HEK293 (cell line): Measurements from ENCODE around the gene FAM228B.

Experiments used
- CTCF ChIA-PET: fragments of 350-600 bp; formaldehyde crosslinking; extraction: SDS; loops from one replicate; lab custom pipeline; 2021; ENCODE audit warnings: antibody characterized with exemption; lab: Yijun Ruan, JAX
- POLR2A ChIA-PET: fragments of 300-600 bp; formaldehyde crosslinking; extraction: SDS; loops from one replicate; lab custom pipeline; 2020; ENCODE audit warnings: antibody characterized with exemption, inconsistent platforms; lab: Yijun Ruan, JAX
- H3K27ac ChIP-seq: fragments of 200-500 bp; sonication (Bioruptor generic); 2 replicates; pipeline ENCODE4 v1.5.1; 2014; ENCODE audit warnings: low read depth, low read length, control low read depth, inconsistent platforms; ENCODE audit errors: extremely low read depth
- H3K36me3 ChIP-seq, 2 experiments: fragments of 200-500 bp in 1 of 2; sonication (Bioruptor generic) in 1 of 2; 1 replicate in 1 of 2; 2 replicates in 1 of 2; pipeline ENCODE4 v1.5.1; 2014 to 2017; ENCODE audit warnings: inconsistent platforms in 2 of 2, low read length in 2 of 2; ENCODE audit not compliant: control insufficient read depth in 2 of 2, insufficient read depth in 1 of 2
- H3K4me1 ChIP-seq: fragments of 200-500 bp; sonication (Bioruptor generic); 2 replicates; pipeline ENCODE4 v1.5.1; 2014; ENCODE audit warnings: mild to moderate bottlenecking, low read length, inconsistent platforms; ENCODE audit not compliant: control insufficient read depth, insufficient read depth
- H3K4me3 ChIP-seq: 2 replicates; pipeline ENCODE4 v1.5.1; 2011; ENCODE audit warnings: low read depth, mild to moderate bottlenecking, control low read depth, low read length, moderate library complexity
- H3K9me3 ChIP-seq: fragments of 200-500 bp; sonication (Bioruptor generic); 2 replicates; pipeline ENCODE4 v1.5.1; 2014; ENCODE audit warnings: low read depth, low read length, inconsistent platforms; ENCODE audit not compliant: control insufficient read depth, insufficient read depth
- GLI4 ChIP-seq: fragments of 450-650 bp; formaldehyde crosslinking; IDR thresholded peaks from 2 replicates; pipeline ENCODE4 v1.5.1; 2016; ENCODE audit warnings: missing biosample characterization, missing genetic modification characterization
- HOXC10 ChIP-seq: sonication (generic); formaldehyde crosslinking; IDR thresholded peaks from 2 replicates; pipeline ENCODE4 v1.8.1; 2023; ENCODE audit warnings: mild to moderate bottlenecking, missing genetic modification reagents
- MEIS1 ChIP-seq: sonication (generic); formaldehyde crosslinking; IDR thresholded peaks from 2 replicates; pipeline ENCODE4 v1.8.1; 2022; ENCODE audit warnings: missing genetic modification reagents, mild to moderate bottlenecking, borderline replicate concordance
- MYNN ChIP-seq: fragments of 450-650 bp; formaldehyde crosslinking; IDR thresholded peaks from 2 replicates; pipeline ENCODE4 v1.5.1; 2016; ENCODE audit warnings: missing biosample characterization, missing genetic modification characterization, borderline replicate concordance
- OVOL3 ChIP-seq: fragments of 450-650 bp; formaldehyde crosslinking; IDR thresholded peaks from 2 replicates; pipeline ENCODE4 v1.5.1; 2016; ENCODE audit warnings: missing biosample characterization, missing genetic modification characterization
- RBAK ChIP-seq: fragments of 450-650 bp; formaldehyde crosslinking; IDR thresholded peaks from 2 replicates; pipeline ENCODE4 v1.5.1; 2016; ENCODE audit warnings: missing biosample characterization, missing genetic modification characterization
- TCF7L2 ChIP-seq: IDR thresholded peaks from 2 replicates; pipeline ENCODE4 v1.6.1; 2011; ENCODE audit warnings: low read depth, mild to moderate bottlenecking, inconsistent platforms, low read length, moderate library complexity, borderline replicate concordance
- ZBTB17 ChIP-seq: fragments of 450-650 bp; formaldehyde crosslinking; IDR thresholded peaks from 2 replicates; pipeline ENCODE4 v1.5.1; 2016; ENCODE audit warnings: missing biosample characterization, missing genetic modification characterization
- ZBTB20 ChIP-seq: fragments of 450-650 bp; formaldehyde crosslinking; IDR thresholded peaks from 2 replicates; pipeline ENCODE4 v1.5.1; 2016; ENCODE audit warnings: missing biosample characterization, missing genetic modification characterization
- ZBTB44 ChIP-seq: fragments of 450-650 bp; IDR thresholded peaks from 2 replicates; pipeline ENCODE4 v1.5.1; 2018; ENCODE audit warnings: missing biosample characterization, mild to moderate bottlenecking, missing genetic modification characterization
- ZBTB49 ChIP-seq: fragments of 450-650 bp; formaldehyde crosslinking; IDR thresholded peaks from 2 replicates; pipeline ENCODE4 v1.5.1; 2016; ENCODE audit warnings: missing biosample characterization, missing genetic modification characterization, low read depth
- ZEB2 ChIP-seq: fragments of 450-650 bp; formaldehyde crosslinking; IDR thresholded peaks from 2 replicates; pipeline ENCODE4 v1.5.1; 2016; ENCODE audit warnings: missing biosample characterization, missing genetic modification characterization
- ZIC2 ChIP-seq: fragments of 450-650 bp; formaldehyde crosslinking; IDR thresholded peaks from 2 replicates; pipeline ENCODE4 v1.5.1; 2016; ENCODE audit warnings: missing biosample characterization, missing genetic modification characterization
- ZNF10 ChIP-seq: fragments of 450-650 bp; formaldehyde crosslinking; IDR thresholded peaks from 2 replicates; pipeline ENCODE4 v1.5.1; 2017; ENCODE audit warnings: missing biosample characterization, missing genetic modification characterization
- ZNF112 ChIP-seq: fragments of 450-650 bp; formaldehyde crosslinking; IDR thresholded peaks from 2 replicates; pipeline ENCODE4 v1.5.0; 2017; ENCODE audit warnings: missing biosample characterization, missing genetic modification characterization
- ZNF140 ChIP-seq: fragments of 450-650 bp; formaldehyde crosslinking; IDR thresholded peaks from 2 replicates; pipeline ENCODE4 v1.5.1; 2016; ENCODE audit warnings: missing biosample characterization, missing genetic modification characterization
- ZNF223 ChIP-seq: fragments of 450-650 bp; formaldehyde crosslinking; IDR thresholded peaks from 2 replicates; pipeline ENCODE4 v1.5.1; 2016; ENCODE audit warnings: missing biosample characterization, missing genetic modification characterization
- ZNF521 ChIP-seq: fragments of 450-650 bp; formaldehyde crosslinking; IDR thresholded peaks from 2 replicates; pipeline ENCODE4 v1.5.1; 2017; ENCODE audit warnings: missing biosample characterization, mild to moderate bottlenecking, missing genetic modification characterization
- ZNF561 ChIP-seq: fragments of 450-650 bp; IDR thresholded peaks from 2 replicates; pipeline ENCODE4 v1.5.1; 2018; ENCODE audit warnings: missing biosample characterization, missing genetic modification characterization, borderline replicate concordance
- ZNF585B ChIP-seq: fragments of 450-650 bp; formaldehyde crosslinking; IDR thresholded peaks from 2 replicates; pipeline ENCODE4 v1.5.1; 2016; ENCODE audit warnings: missing biosample characterization, missing genetic modification characterization
- ZNF792 ChIP-seq: fragments of 450-650 bp; formaldehyde crosslinking; IDR thresholded peaks from 2 replicates; pipeline ENCODE4 v1.5.1; 2016; ENCODE audit warnings: missing biosample characterization, missing genetic modification characterization
- ZSCAN23 ChIP-seq: fragments of 450-650 bp; formaldehyde crosslinking; IDR thresholded peaks from 2 replicates; pipeline ENCODE4 v1.5.1; 2016; ENCODE audit warnings: missing biosample characterization, missing genetic modification characterization
- TF ChIP-seq, protein P1 (sequence below): fragments of 450-650 bp; formaldehyde crosslinking; IDR thresholded peaks from 2 replicates; pipeline ENCODE4 v1.5.1; 2016; ENCODE audit warnings: missing biosample characterization, missing genetic modification characterization
- TF ChIP-seq, protein P2 (sequence below): fragments of 450-650 bp; formaldehyde crosslinking; IDR thresholded peaks from 2 replicates; pipeline ENCODE4 v1.5.1; 2016; ENCODE audit warnings: missing biosample characterization, missing genetic modification characterization, borderline replicate concordance

The FAM228B gene

GRCh38 chr2:24174851-24175277 is 51.6 kb downstream of the FAM228B start, which contains the start of gene FAM228A:
TSS of gene FAM228A (plus strand) at chr2:24175053. CDS start at chr2:24175481, 428 bp downstream.
- H3K4me1 ChIP-seq, result no peaks in the 10 kb centered on the region
- no peak within 1 kb of the TSS for H3K27ac ChIP-seq
- H3K9me3 ChIP-seq, result no peaks in the 10 kb centered on the region
- TF ChIP-seq, protein P1, sequence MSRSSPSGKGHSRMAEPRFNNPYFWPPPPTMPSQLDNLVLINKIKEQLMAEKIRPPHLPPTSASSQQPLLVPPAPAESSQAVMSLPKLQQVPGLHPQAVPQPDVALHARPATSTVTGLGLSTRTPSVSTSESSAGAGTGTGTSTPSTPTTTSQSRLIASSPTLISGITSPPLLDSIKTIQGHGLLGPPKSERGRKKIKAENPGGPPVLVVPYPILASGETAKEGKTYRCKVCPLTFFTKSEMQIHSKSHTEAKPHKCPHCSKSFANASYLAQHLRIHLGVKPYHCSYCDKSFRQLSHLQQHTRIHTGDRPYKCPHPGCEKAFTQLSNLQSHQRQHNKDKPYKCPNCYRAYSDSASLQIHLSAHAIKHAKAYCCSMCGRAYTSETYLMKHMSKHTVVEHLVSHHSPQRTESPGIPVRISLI, result no peak
- TF ChIP-seq ZNF140 (tag by site-specific recombination) (no peak), GLI4 (tag by site-specific recombination) (no peak), ZNF585B (tag by site-specific recombination) (no peak), ZNF561 (tag by site-specific recombination) (no peak), ZNF792 (tag by site-specific recombination) (no peak), ZIC2 (tag by site-specific recombination) (no peak)
- TF ChIP-seq, all 188 proteins: peak for 0
- POLR2A ChIA-PET, result no interaction called here
- CTCF ChIA-PET, result no interaction called here
- no peak within 1 kb of the TSS for H3K4me3 ChIP-seq
- H3K36me3 ChIP-seq, result no peaks in the 10 kb centered on the region

GRCh38 chr2:24175631-24176187 is 52.4 kb downstream of the FAM228B start:
- CTCF ChIA-PET, result no interaction called here
- POLR2A ChIA-PET, result no interaction called here

DNA sequence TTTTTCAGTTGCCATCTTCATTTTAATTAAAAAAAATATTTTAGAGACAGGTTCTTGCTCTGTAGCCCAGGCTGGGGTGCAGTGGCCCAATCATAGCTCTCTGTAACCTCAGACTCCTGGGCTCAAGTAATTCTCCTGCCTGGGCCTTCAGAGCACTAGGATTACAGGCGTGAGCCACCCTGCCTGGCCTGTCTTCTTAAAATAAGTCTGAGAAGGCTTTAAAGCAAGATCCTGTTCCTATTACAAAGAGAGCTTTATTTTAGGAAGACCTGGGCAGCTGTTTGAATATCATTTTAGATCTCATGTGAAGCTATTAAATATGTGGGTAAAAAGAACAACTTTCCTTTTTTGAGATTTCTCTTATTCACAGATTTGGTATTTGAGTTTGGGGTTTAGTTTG is 53.1 kb downstream of the FAM228B start:
- Histone ChIP-seq H3K27ac (no peak overlapping the region), H3K4me3 (no peak overlapping the region), H3K4me1 (no peaks in the 10 kb centered on the region), H3K9me3 (no peaks in the 10 kb centered on the region), H3K36me3 (no peaks in the 10 kb centered on the region)
- ChIA-PET POLR2A (no interaction called here), CTCF (interaction anchor here (0.6 kb wide), 1 partner anchor 28 kb away, joined by 5 read pairs; no protein-coding TSS in a partner anchor)
- TF ChIP-seq ZSCAN23 (tag by site-specific recombination) (no peak), ZBTB20 (tag by site-specific recombination) (no peak), MEIS1 (CRISPR knock-in tag) (no peak), ZNF223 (tag by site-specific recombination) (no peak), ZBTB44 (no peak), OVOL3 (tag by site-specific recombination) (no peak), ZBTB17 (no peak), GLI4 (tag by site-specific recombination) (no peak), TCF7L2 (no peak), ZEB2 (tag by site-specific recombination) (no peak), RBAK (no peak)
- TF ChIP-seq, protein P2, sequence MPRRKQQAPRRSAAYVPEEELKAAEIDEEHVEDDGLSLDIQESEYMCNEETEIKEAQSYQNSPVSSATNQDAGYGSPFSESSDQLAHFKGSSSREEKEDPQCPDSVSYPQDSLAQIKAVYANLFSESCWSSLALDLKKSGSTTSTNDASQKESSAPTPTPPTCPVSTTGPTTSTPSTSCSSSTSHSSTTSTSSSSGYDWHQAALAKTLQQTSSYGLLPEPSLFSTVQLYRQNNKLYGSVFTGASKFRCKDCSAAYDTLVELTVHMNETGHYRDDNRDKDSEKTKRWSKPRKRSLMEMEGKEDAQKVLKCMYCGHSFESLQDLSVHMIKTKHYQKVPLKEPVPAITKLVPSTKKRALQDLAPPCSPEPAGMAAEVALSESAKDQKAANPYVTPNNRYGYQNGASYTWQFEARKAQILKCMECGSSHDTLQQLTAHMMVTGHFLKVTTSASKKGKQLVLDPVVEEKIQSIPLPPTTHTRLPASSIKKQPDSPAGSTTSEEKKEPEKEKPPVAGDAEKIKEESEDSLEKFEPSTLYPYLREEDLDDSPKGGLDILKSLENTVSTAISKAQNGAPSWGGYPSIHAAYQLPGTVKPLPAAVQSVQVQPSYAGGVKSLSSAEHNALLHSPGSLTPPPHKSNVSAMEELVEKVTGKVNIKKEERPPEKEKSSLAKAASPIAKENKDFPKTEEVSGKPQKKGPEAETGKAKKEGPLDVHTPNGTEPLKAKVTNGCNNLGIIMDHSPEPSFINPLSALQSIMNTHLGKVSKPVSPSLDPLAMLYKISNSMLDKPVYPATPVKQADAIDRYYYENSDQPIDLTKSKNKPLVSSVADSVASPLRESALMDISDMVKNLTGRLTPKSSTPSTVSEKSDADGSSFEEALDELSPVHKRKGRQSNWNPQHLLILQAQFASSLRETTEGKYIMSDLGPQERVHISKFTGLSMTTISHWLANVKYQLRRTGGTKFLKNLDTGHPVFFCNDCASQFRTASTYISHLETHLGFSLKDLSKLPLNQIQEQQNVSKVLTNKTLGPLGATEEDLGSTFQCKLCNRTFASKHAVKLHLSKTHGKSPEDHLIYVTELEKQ (tag by site-specific recombination), result no peak

More at GRCh38 chr2:24175631-24176187, 52.4 kb downstream of the FAM228B start:
- Histone ChIP-seq H3K36me3 (no peaks in the 10 kb centered on the region), H3K9me3 (no peaks in the 10 kb centered on the region), H3K4me1 (no peaks in the 10 kb centered on the region), H3K27ac (no peak overlapping the region), H3K4me3 (no peak overlapping the region)
- no peak for TF ChIP-seq GLI4 (tag by site-specific recombination)
- TF ChIP-seq ZBTB49 (tag by site-specific recombination), result no peak
- TF ChIP-seq ZNF521 (tag by site-specific recombination), result no peak
- no peak for TF ChIP-seq ZNF112 (tag by site-specific recombination)
- no peak for TF ChIP-seq ZNF10 (tag by site-specific recombination)
- TF ChIP-seq MYNN (tag by site-specific recombination), result no peak
- TF ChIP-seq HOXC10 (CRISPR knock-in tag), result no peak
